Right ventricle myocardium inferior (tissue), 1 donor: ENCODE results near the gene ERMAP. TPM values are rescaled to one million over a fixed set of nuclear protein-coding genes. Genes with fewer than 3 reads are reported as not detected.

Experiments
- ATAC-seq: fragments of 200-7000 bp; cut with Tn5 transposase; one replicate; pipeline ENCODE4 v1.9.1; 2020; ENCODE audit warnings: mild to moderate bottlenecking, moderate library complexity
- DNase-seq: peaks from one replicate; pipeline ENCODE4 v3.0.0; 2021; ENCODE audit errors: missing footprints
- intact Hi-C: fragments of 100-400 bp; cut with DNase I; formaldehyde crosslinking; loops from one replicate; pipeline ENCODE4 v1.11.0; 2022
- total RNA-seq: library from RNA; stranded (reverse); fragmentation: NEBNext Ultra II Directional; extraction: Animal tissue kit (Norgen Biotek cat#: 25700); gene quantifications from one replicate; pipeline ENCODE4 v1.2.1, GENCODE V29; 2021
- donor health status: DM: no; HTN: yes; CAD: no; lungs with severe emphysema.

ERMAP gene
- total RNA-seq, 1 donor from 2014 or later: 2.7 TPM

DNA sequence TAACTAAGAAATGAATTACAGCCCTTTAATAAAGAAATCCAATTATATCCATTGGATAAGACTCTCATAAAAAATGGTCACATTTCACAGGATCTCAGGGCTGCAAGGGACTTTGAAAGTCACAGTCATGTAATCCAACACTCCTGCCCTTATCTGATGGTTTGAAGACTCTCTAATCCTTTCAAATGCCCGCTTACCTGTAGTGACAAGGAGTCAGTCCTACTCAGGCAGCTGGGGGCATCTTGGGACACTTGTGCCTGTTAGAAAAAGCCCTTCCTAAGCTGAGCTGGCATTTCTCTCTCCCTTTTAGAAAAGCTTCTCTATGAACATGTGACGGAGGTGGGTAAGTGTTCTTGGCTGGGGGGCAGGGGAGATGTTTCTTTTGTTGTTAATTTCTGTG is 18.5 kb downstream of the ERMAP start:
- ATAC-seq (no peak), DNase-seq (no peak)
- intact Hi-C loops: no loop called here

- intact Hi-C loops: no loop called here
- DNase-seq (no peak), ATAC-seq (no peak)
These were observed 20.8 kb downstream of the ERMAP start for GRCh38 chr1:42837709-42838108.

DNA sequence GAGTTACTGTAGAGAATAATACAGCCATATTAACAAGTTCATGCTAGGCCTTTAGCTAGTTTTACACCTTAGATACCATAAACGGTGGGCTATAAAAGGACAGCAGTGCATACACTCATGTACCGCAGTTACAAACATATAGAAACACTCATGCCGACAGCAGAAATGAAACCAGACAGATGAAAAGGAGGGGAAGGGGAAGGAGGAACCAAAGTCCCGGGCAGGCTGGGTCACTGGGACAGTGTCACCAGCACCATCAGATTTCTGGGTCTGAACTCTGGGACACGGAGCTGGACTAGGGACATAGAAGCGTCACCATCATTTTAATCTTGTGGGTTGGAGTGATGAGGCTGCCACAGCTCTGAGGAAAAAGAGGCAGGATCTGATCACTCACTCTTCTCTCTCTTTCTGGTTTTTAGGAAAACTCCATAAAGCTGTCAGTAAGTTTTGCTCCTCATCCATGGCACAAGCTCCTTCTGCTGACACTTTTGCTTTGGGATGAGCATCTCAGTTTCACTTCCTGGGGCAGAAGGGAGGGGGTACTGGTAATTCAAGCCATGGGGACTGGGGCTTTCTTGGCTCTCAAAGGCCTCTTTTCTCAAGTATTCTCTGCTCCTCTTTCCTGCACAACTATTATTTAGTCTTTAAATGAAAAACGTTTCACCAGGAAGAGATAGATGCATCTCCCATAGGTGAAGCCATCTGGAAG is 21.7 kb downstream of the ERMAP start:
- DNase-seq (no peak), ATAC-seq (no peak)
- intact Hi-C loops: no loop called here

- ATAC-seq (no peak), DNase-seq (no peak)
- intact Hi-C loops: no loop called here
These were observed 24.1 kb downstream of the ERMAP start for GRCh38 chr1:42841010-42841409.

DNA sequence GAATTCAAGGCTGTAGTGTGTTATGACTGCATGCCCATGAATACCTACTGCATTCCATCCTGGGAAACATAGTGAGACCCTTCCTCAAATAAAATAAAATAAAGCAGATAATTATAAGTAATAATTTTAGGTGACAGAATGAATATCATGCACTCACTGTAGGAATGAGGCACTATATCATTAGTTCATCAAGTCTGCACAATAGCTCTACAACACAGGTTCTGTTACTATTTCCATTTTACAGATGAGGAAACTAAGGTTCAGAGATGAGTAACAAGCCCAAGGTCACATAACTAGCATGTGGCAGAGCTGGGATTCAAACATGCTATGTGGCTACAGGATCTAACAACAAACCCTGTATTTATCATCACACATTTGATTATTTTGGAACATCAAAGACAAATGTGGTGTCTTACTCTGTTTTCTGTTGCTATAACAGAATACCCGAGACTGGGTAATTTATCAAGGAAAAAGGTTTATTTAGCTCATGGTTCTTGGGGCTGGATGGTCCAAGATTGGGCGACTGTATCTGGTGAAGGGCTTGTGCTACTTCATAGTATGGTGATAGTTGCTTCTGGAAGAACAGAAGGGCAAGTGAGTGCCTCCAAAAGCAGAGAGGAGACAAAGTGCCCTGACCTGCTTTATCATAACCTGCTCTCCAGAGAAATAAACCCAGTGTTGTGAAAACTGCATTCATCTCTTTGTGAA is 24.7 kb downstream of the ERMAP start:
- DNase-seq (no peak), ATAC-seq (no peak)
- intact Hi-C loops: no loop called here

- no peak for ATAC-seq
- intact Hi-C loops: no loop called here
- DNase-seq: no peak
These were observed 27.7 kb downstream of the ERMAP start for GRCh38 chr1:42844592-42845140.

GRCh38 chr1:42845193-42845592 is 28.3 kb downstream of the ERMAP start:
- intact Hi-C loops: no loop called here
- no peak for ATAC-seq
- no peak for DNase-seq

DNA sequence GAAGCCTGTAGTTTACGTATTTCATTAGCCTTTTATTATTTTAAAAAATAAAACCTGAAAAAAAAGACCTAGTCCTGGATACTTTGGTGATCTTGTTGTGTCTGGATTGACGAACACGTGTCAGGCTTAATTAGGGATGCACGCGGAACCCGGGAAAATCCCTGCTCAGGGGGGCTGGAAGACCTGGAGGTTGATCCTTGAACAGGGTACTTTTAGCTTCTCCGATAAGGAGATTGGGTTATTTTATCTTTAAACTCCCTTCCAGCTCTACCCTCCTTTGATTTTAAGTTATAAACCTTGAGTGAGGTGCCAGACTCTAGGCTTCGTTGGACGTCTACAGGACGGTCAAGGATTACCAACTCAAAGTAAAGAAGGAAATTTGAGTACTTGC is 28.9 kb downstream of the ERMAP start:
- intact Hi-C loops: no loop called here
- ATAC-seq (peak; percentile 1), DNase-seq (no peak)

- intact Hi-C loops: no loop called here
- ATAC-seq (peak; percentile 99), DNase-seq (peak; percentile 95)
These were observed 29.6 kb downstream of the ERMAP start, which contains the start of gene ZNF691 for GRCh38 chr1:42846257-42847110. Gene ZNF691, plus strand, starts transcription at chr1:42846613. Its CDS starts 3,046 bp downstream, at chr1:42849659.

DNA sequence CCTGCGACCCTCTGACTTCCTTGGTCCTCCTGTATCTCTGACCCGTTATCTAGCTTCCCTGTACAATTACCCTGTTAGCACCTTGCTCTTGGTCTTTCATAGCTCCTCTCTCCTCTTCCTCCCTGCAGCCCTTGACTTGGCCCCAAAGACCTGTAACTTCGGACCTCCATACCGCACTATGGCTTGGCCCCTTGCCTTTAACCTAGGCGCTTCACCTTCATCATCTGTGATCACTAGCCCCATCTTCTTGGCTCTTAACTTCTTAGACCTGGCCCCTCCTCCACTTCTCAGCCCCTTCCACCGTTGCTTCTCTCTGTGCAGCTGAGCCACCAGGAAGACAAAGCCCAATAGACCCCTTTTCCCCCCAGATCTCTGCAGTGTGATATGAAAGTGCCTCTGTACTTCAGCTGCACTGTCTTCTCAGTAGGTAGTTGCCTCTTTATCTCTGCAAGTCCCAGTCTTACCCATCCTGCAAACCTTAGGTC is 30.2 kb downstream of the ERMAP start:
- DNase-seq (no peak), ATAC-seq (peak; percentile 0)
- intact Hi-C loops: no loop called here

DNA sequence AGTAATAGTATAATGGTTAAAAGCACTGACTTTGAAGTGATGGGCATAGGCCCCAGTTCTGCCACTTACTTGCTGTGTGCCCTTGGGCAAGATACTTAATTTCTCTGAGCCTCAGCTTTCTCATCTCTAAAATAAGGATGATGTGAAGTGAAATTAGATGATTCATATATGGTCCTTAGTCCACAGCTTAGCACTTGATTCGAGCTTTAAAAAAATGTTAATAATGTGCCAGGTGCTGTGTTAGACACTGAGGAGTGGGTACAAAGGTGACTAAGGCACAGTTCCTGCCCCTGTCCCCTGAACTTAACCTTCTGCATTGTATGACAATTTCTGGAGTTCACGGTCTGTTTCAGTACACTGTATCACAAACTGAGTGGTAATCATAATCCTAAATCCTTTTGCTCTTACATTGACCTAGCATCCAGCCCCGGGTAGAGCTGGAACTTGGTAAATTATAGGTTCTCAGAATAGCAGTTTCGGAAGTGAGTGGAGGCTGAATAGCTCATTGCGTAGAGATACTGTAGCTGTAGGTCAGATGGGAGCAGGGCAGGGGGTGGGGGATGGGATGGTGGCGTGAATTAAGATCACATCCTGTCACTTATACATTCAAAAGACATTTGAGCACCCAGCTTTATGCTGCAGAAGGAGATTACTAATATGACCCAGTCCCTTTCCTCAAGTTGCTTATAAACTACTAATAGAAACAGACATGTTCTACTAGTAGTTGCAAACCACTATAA is 31.0 kb downstream of the ERMAP start:
- intact Hi-C loops: no loop called here
- no peak for ATAC-seq
- no peak for DNase-seq

DNA sequence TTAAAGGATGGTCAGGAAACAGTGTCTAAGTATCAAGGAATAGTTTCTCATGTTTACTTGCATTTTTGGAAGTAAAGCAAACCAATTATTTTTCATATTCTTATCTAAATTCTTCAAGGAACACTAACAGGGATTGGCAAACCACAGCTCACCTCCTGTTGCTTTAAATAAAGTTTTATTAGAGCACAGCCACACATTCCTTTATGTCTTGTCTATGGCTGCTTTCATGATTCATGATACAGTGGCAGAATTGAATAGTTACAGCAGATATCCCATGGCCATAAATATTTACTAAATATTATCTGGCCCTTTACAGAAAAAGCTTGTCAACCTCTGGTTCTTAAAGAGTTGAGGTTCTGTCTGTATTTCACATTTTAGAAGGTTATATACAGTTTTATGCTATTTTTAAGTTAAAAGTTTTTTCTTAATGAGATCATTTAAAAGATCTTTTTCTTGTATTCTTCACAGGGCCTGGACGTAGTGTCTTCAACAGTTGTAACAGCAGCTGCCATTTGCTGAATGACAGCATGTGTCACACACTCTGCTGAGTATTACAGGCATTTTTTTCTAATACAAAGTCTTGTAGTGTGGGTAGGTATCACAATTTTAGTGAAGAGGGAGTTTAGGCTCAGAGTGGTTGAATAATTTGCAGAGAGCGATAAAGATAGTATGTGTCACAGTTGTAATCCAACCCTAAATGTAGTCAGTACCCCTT is 32.1 kb downstream of the ERMAP start:
- intact Hi-C loops: no loop called here
- ATAC-seq (no peak), DNase-seq (no peak)

DNA sequence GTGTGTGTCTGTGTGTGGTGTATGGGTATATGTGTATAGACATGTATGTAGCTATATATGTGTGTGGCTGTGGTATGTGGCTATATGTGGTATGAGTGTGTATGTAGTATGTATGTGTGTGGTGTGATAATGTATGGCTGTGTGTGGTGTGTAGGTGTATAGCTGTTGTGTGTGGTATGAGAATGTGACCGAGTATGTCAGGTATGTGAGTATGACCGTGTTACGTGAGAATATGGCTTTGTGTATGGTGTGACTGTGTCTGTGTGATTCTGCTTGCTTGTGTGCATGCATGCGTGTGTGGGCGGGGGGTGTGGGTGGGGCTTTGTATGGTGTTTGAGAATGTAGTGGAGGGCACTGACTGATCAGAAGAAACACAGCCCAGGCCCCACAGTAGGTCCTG is 33.0 kb downstream of the ERMAP start:
- ATAC-seq (no peak), DNase-seq (no peak)
- intact Hi-C loops: no loop called here

DNA sequence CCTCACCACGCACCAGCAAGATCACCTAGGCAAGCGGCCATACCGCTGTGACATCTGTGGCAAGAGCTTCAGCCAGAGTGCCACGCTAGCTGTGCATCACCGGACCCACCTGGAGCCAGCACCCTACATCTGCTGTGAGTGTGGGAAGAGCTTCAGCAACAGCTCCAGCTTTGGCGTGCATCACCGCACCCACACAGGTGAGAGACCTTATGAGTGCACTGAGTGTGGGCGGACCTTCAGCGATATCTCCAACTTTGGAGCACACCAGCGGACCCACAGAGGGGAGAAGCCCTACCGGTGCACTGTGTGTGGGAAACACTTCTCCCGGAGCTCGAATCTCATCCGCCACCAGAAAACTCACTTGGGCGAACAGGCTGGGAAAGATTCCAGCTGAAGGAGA is 34.5 kb downstream of the ERMAP start:
- intact Hi-C loops: no loop called here
- no peak for ATAC-seq

DNA sequence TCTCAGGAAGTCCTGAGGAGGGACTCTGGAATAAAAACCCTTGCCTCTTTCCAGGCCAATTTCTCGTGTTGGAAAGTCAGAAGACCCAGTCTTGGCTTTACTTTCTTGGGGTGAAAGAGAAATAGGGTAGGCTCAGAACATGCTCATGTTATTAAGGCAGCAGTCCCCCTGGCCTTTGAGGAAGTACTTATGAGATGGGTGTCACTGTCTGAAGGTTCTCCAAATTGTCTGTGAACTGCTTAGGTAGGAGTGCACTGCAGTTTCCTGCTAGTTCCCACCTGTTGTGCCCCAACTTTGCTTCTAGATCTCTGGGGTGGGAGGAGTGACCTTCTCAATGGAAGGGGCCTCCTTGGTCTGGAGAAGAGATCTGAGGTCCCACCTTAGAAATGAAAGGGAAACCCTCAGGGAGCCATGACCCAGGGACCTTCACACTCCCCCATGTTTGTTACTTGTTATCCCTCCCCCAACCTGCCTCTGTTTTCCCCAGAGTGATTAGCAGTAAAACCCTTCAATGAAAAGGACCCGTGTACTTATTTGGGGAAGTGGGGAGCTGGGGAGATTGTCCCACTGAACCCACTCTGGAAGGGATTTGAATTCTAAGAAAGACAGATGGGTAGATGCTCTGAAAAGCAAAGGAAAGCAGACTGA is 35.2 kb downstream of the ERMAP start:
- intact Hi-C loops: no loop called here
- ATAC-seq: no peak
- DNase-seq: no peak

More for the DNA sequence above, 34.5 kb downstream of the ERMAP start:
- DNase-seq: peak; percentile 67

DNA sequence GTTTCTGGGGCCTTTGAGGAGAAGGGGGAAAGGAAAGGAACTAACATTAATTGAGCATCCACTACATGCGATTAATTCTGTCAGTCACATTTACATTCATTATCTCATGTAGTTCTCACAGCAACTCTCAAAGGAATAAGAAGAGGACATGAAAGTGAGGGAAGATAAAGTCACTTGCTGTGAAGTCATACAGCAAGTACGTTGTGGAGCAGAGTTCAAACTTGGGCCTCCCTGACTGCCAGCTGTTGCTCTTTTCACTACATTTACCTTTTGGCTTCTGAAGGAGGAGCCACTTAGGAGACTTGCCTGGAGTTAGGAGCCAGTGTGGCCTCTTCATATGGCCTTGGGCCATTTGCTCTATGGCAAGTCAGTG is 35.7 kb downstream of the ERMAP start:
- ATAC-seq (no peak), DNase-seq (no peak)
- intact Hi-C loops: no loop called here

GRCh38 chr1:42853116-42853884 is 36.4 kb downstream of the ERMAP start:
- intact Hi-C loops: no loop called here
- DNase-seq (no peak), ATAC-seq (no peak)
